Endothelial cell of umbilical vein (primary cell): ENCODE data around the gene NANOS1. TPM values are rescaled to one million over a fixed set of nuclear protein-coding genes. Genes with fewer than 3 reads are reported as not detected.

Source experiments
- Bru-seq: library from RNA; stranded (reverse); fragments of 400-500 nt; gene quantifications from one replicate; lab custom pipeline; 2021; lab: Mats Ljungman, UMichigan
- BruChase-seq, 2 experiments: library from RNA; stranded (reverse); fragments of 400-500 nt; gene quantifications; one replicate each; lab custom pipeline; 2021; lab: Mats Ljungman, UMichigan
- BruUV-seq: library from RNA; stranded (reverse); fragments of 400-500 nt; replicated peaks from 2 replicates; lab custom pipeline; 2021; lab: Mats Ljungman, UMichigan
- CTCF ChIA-PET: fragments of 300-600, 350-600 bp; sonication (Branson Sonifier 250); formaldehyde crosslinking; loops from one replicate; lab custom pipeline; 2021; ENCODE audit warnings: antibody characterized with exemption, inconsistent platforms; lab: Charles Lee
- POLR2A ChIA-PET: fragments of 300-600, 350-600 bp; sonication (Branson Sonifier 250); formaldehyde crosslinking; loops from one replicate; lab custom pipeline; 2021; ENCODE audit warnings: antibody characterized with exemption, inconsistent platforms; lab: Charles Lee
- DNase-seq: peaks from one replicate; pipeline ENCODE4 v3.0.0-alpha.2; 2011; ENCODE audit warnings: low read depth, low spot score
- FAIRE-seq: peaks from 2 replicates; lab custom pipeline; 2011; peaks lifted over from hg19 to GRCh38; lab: Jason Lieb, UNC
- H2AFZ ChIP-seq: 2 replicates; pipeline ENCODE4 v1.6.0; 2012; ENCODE audit warnings: low read depth, low read length, control low read depth, inconsistent platforms
- H3K27ac ChIP-seq: 2 replicates; pipeline ENCODE4 v1.5.1; 2011; ENCODE audit warnings: low read depth, mild to moderate bottlenecking, control low read depth, low read length, moderate library complexity; ENCODE audit not compliant: insufficient read depth
- H3K27me3 ChIP-seq, 2 experiments: 2 replicates each; pipeline versions ENCODE4 v1.6.0 to v1.6.1; 2011; ENCODE audit warnings: low read length in 2 of 2, mixed read lengths in 1 of 2; ENCODE audit not compliant: control insufficient read depth in 2 of 2, insufficient read depth in 2 of 2
- H3K36me3 ChIP-seq, 2 experiments: 2 replicates in 1 of 2; 3 replicates in 1 of 2; pipeline ENCODE4 v1.5.1; 2011; ENCODE audit warnings: low read length in 2 of 2, mild to moderate bottlenecking in 1 of 2, moderate library complexity in 1 of 2; ENCODE audit not compliant: control insufficient read depth in 2 of 2, insufficient read depth in 2 of 2; ENCODE audit errors: extremely low read depth in 1 of 2
- H3K4me1 ChIP-seq: 3 replicates; pipeline ENCODE4 v1.5.1; 2011; ENCODE audit warnings: mild to moderate bottlenecking, low read length; ENCODE audit not compliant: control insufficient read depth, insufficient read depth; ENCODE audit errors: extremely low read depth
- H3K4me2 ChIP-seq: 2 replicates; pipeline ENCODE4 v1.6.1; 2011; ENCODE audit warnings: low read length, control low read depth, mixed read lengths; ENCODE audit not compliant: insufficient read depth
- H3K4me3 ChIP-seq, 3 experiments: fragments of 200-600 bp in 1 of 3; sonication (generic), shearing (Covaris generic) in 1 of 3; replicated peaks in 1 of 3; 2 replicates each; pipeline ENCODE4 v1.5.1; 2011 to 2016; ENCODE audit warnings: control low read depth in 3 of 3, low read length in 3 of 3, mild to moderate bottlenecking in 2 of 3, inconsistent platforms in 1 of 3, low read depth in 1 of 3, moderate library complexity in 1 of 3; ENCODE audit not compliant: insufficient read depth in 1 of 3
- H3K79me2 ChIP-seq: 2 replicates; pipeline ENCODE4 v1.6.0; 2012; ENCODE audit warnings: low read length, inconsistent platforms; ENCODE audit not compliant: control insufficient read depth, insufficient read depth
- H3K9ac ChIP-seq: replicated peaks from 2 replicates; pipeline ENCODE3; 2011; ENCODE audit warnings: low read length, control low read depth; ENCODE audit not compliant: insufficient read depth; ENCODE audit errors: extremely low read depth
- H3K9me1 ChIP-seq: replicated peaks from 3 replicates; pipeline ENCODE4 v1.6.0; 2011; ENCODE audit warnings: mild to moderate bottlenecking, low read length; ENCODE audit not compliant: control insufficient read depth, insufficient read depth; ENCODE audit errors: extremely low read depth
- H3K9me3 ChIP-seq: replicated peaks from 2 replicates; pipeline ENCODE4 v1.5.1; 2012; ENCODE audit warnings: low read length, inconsistent platforms; ENCODE audit not compliant: control insufficient read depth, insufficient read depth
- H4K20me1 ChIP-seq: replicated peaks from 2 replicates; pipeline ENCODE3; 2011; ENCODE audit warnings: mild to moderate bottlenecking, low read length; ENCODE audit not compliant: control insufficient read depth, insufficient read depth; ENCODE audit errors: extremely low read depth
- MYC ChIP-seq: IDR thresholded peaks from one replicate; pipeline ENCODE4 v1.6.1; 2011; ENCODE audit warnings: mild to moderate bottlenecking, low read depth, low read length
- POLR2A ChIP-seq: IDR thresholded peaks from 2 replicates; pipeline ENCODE4 v1.6.1; 2012; ENCODE audit warnings: low read depth, mild to moderate bottlenecking, control low read depth, low read length
- POLR2AphosphoS5 ChIP-seq: IDR thresholded peaks from 2 replicates; pipeline ENCODE4 v1.6.1; 2012; ENCODE audit warnings: low read depth, mild to moderate bottlenecking, control low read depth, low read length, moderate library complexity; ENCODE audit not compliant: insufficient read depth
- dilution Hi-C: fragments of 300-500 bp; cut with MboI; formaldehyde crosslinking; loops from one replicate; pipeline ENCODE4 v1.15.0; 2019; ENCODE audit warnings: low sequenced_read_pairs; ENCODE audit not compliant: extremely low pct_ligation_motif_present
- intact Hi-C: fragments of 100-400 bp; cut with micrococcal nuclease; formaldehyde crosslinking; loops from one replicate; pipeline ENCODE4 v1.10.0; 2022
- long read RNA-seq: library from polyadenylated mRNA; stranded (forward); transcript quantifications from one replicate; pipeline ENCODE4 v2.0.0, GENCODE V29; 2021
- polyA minus RNA-seq, 3 experiments: library from RNA; depleted of rRNA, polyadenylated mRNA; stranded (reverse); fragments of >200 nt; gene quantifications; 1 replicate in 1 of 3; 2 replicates in 2 of 3; pipeline ENCODE4 v1.2.3, GENCODE V29; 2011
- polyA plus RNA-seq, 4 experiments: library from polyadenylated mRNA; depleted of rRNA in 3 of 4; stranded (reverse) in 3 of 4; unstranded in 1 of 4; fragments of >200 nt; gene quantifications; 2 replicates each; pipeline versions ENCODE4 v1.2.1 to v1.2.3, GENCODE V29; 2011 to 2012; ENCODE audit warnings: missing spikeins in 1 of 4
- total RNA-seq: library from RNA; stranded (reverse); gene quantifications from 2 replicates; pipeline ENCODE4 v1.2.3, GENCODE V29; 2021

Gene NANOS1
- total RNA-seq: 0.40 and 0.76 TPM in 2 replicates
- 0.29 and 0.30 TPM in 2 replicates for polyA plus RNA-seq
- 0.30 and 0.45 TPM in 2 replicates for polyA plus RNA-seq (2011; cell fraction: cytosol; rRNA removed)
- 0.08 and 0.22 TPM in 2 replicates for polyA plus RNA-seq (2011; cell fraction: nucleus; rRNA removed)
- polyA plus RNA-seq (2012): 0.18 and 0.20 TPM in 2 replicates
- 0.12 TPM in 1 of 2 replicates, not detected in the other for polyA minus RNA-seq
- polyA minus RNA-seq (2011; cell fraction: cytosol; rRNA and poly(A)+ RNA removed): 3.5 TPM
- polyA minus RNA-seq (2011; cell fraction: nucleus; rRNA and poly(A)+ RNA removed): 0.14 and 0.24 TPM in 2 replicates
- not detected for Bru-seq, nascent RNA
- BruChase-seq, experiment 1, labeled RNA remaining after a 6-hour chase: percentile 34 among the genes with signal in this experiment
- percentile 21 among the genes with signal in this experiment for BruChase-seq, experiment 2, labeled RNA remaining after a 2-hour chase
- long read RNA-seq, full-length matches to known transcripts: 2 of 2 reads
- long read RNA-seq, partial matches to known transcripts: 0 of 2 reads
- long read RNA-seq, other reads (novel, unspliced or antisense): 0 of 2 reads

- Histone ChIP-seq H2AFZ (no peak within 1 kb of the TSS), H3K9ac (no peak within 1 kb of the TSS), H3K4me1 (peaks cover 8% of the 10 kb centered on the region), H3K27ac (no peak within 1 kb of the TSS), H4K20me1 (peaks cover 3% of the 10 kb centered on the region), H3K4me3 (peak within 1 kb of the TSS; percentile 16 to 37 (median 23)), H3K36me3 (peaks cover 2 to 8% of the 10 kb centered on the region in 2 experiments), H3K27me3 (no peaks in the 10 kb centered on the region), H3K9me1 (no peaks in the 10 kb centered on the region), H3K9me3 (no peaks in the 10 kb centered on the region), H3K79me2 (no peaks in the 10 kb centered on the region), H3K4me2 (peak within 1 kb of the TSS; percentile 43)
- no peak for TF ChIP-seq MYC
- TF ChIP-seq POLR2A: peak; percentile 23
- CTCF ChIA-PET: interaction anchor here (1.1 kb wide), 1 partner anchor 276 kb away, joined by 3 read pairs; no protein-coding TSS in a partner anchor
- intact Hi-C loops (loop anchor here (1.0 to 5.0 kb wide), 4 partner anchors 74 to 461 kb away; partner anchors contain the start of genes CACUL1 and DENND10), dilution Hi-C loops (no loop called here)
- no TSS peak for BruUV-seq
- DNase-seq (peak; percentile 12), FAIRE-seq (peak; percentile 31)
- POLR2A ChIA-PET: no interaction called here
These were observed at the start of gene NANOS1 for GRCh38 chr10:119029613-119030420. Gene NANOS1, plus strand, starts transcription at chr10:119029714. Its CDS starts 88 bp downstream, at chr10:119029802.

GRCh38 chr10:118980135-118980865, 49.2 kb upstream of the NANOS1 start:
- H3K4me3 ChIP-seq: no peak overlapping the region
- FAIRE-seq (no peak), DNase-seq (no peak)
- H3K79me2 ChIP-seq: no peaks in the 10 kb centered on the region
- TF ChIP-seq POLR2AphosphoS5: no peak
- no peaks in the 10 kb centered on the region for H3K4me1 ChIP-seq
- H3K9me1 ChIP-seq: no peaks in the 10 kb centered on the region
- no peak overlapping the region for H3K27ac ChIP-seq
- no peaks in the 10 kb centered on the region for H3K9me3 ChIP-seq
- H4K20me1 ChIP-seq: no peaks in the 10 kb centered on the region
- CTCF ChIA-PET: no interaction called here
- no peak overlapping the region for H3K9ac ChIP-seq
- H3K27me3 ChIP-seq: no peaks in the 10 kb centered on the region
- no peak overlapping the region for H3K4me2 ChIP-seq
- no peak overlapping the region for H2AFZ ChIP-seq
- dilution Hi-C loops (no loop called here), intact Hi-C loops (no loop called here)
- POLR2A ChIA-PET: no interaction called here
- no TSS peak for BruUV-seq
- H3K36me3 ChIP-seq: no peaks in the 10 kb centered on the region
